Prostate gland (tissue), 2 donors: ENCODE measurements around the gene RANBP1. TPM values are rescaled to one million over a fixed set of nuclear protein-coding genes. Genes with fewer than 3 reads are reported as not detected.
"Not testable (repeated sequence)": the region's sequence is repeated elsewhere in the genome, so short reads cannot be mapped to it uniquely, and the experiment has no call there.

ENCODE experiments used
- DNase-seq: peaks from one replicate; pipeline ENCODE4 v3.0.0-alpha.2; 2019; ENCODE audit warnings: low spot score
- H3K27ac ChIP-seq, 2 donors: fragments of 200-600 bp; sonication (generic); 2 replicates each; pipeline ENCODE4 v1.5.1; 2017 to 2019
- H3K27me3 ChIP-seq: fragments of 200-600 bp; sonication (generic); replicated peaks from 2 replicates; pipeline ENCODE4 v1.5.1; 2019; ENCODE audit not compliant: insufficient read depth
- H3K36me3 ChIP-seq, 2 donors: fragments of 200-600 bp; sonication (generic); 1 replicate in 1 of 2; 2 replicates in 1 of 2; pipeline versions ENCODE4 v1.5.1 to v1.8.1; 2017 to 2019
- H3K4me1 ChIP-seq: fragments of 200-600 bp; sonication (generic); replicated peaks from 2 replicates; pipeline ENCODE4 v1.5.1; 2019
- H3K4me3 ChIP-seq, 2 donors: fragments of 200-600 bp; sonication (generic); 2 replicates each; pipeline ENCODE4 v1.5.1; 2017 to 2019
- H3K9me3 ChIP-seq: fragments of 200-600 bp; sonication (generic); 2 replicates; pipeline ENCODE4 v1.5.1; 2017
- CTCF ChIP-seq, 4 experiments: fragments of 200-600 bp in 2 of 4; fragments of 450-650 bp in 2 of 4; sonication (generic) in 2 of 4; IDR thresholded peaks; 1 replicate in 3 of 4; 2 replicates in 1 of 4; pipeline ENCODE4 v1.5.1; 2016 to 2019; ENCODE audit warnings: antibody characterized with exemption in 4 of 4, mild to moderate bottlenecking in 2 of 4, moderate library complexity in 2 of 4
- POLR2A ChIP-seq: fragments of 450-650 bp; IDR thresholded peaks from one replicate; pipeline ENCODE4 v1.6.1; 2016; ENCODE audit warnings: antibody characterized with exemption, mild to moderate bottlenecking
- POLR2AphosphoS5 ChIP-seq: sonication (generic); formaldehyde crosslinking; IDR thresholded peaks from one replicate; pipeline ENCODE4 v1.6.1; 2017; ENCODE audit warnings: antibody characterized with exemption
- WGBS: methylation state at CpG from one replicate; pipeline ENCODE4 v1.1.5; 2018; 5-methylcytosine and 5-hydroxymethylcytosine counted together
- intact Hi-C: fragments of 100-400 bp; cut with DNase I; formaldehyde crosslinking; loops from one replicate; pipeline ENCODE4 v1.14.2; 2022
- total RNA-seq, 2 donors: library from RNA; depleted of rRNA; stranded (reverse); fragments of >200 nt; gene quantifications; one replicate each; pipeline ENCODE4 v1.1.0, GENCODE V29; 2016

The RANBP1 gene
- total RNA-seq, result 100 to 1,000 TPM; 108 to 204 TPM

- H3K36me3 ChIP-seq, result peaks cover 0 to 21% of the 10 kb centered on the region in 2 donors
- no peak for DNase-seq
- 64% methylated on average over 29 of the region's 30 CpGs for WGBS
- H3K27me3 ChIP-seq, result no peaks in the 10 kb centered on the region
- intact Hi-C loops, result loop anchor here (2.0 kb wide), 1 partner anchor 35 kb away; the partner anchor contains the start of gene DGCR8
- TF ChIP-seq POLR2AphosphoS5 (no peak), POLR2A (no peak), CTCF (IDR thresholded peaks at IDR 0.05) (no peak)
- H3K27ac ChIP-seq, result peak within 1 kb of the TSS; percentile 63 to 83
- H3K4me1 ChIP-seq, result peaks cover 3% of the 10 kb centered on the region
- peak within 1 kb of the TSS; percentile 80 to 88 for H3K4me3 ChIP-seq
- H3K9me3 ChIP-seq, result no peaks in the 10 kb centered on the region
Measured at GRCh38 chr22:20115691-20116375, at the start of gene RANBP1. TSS of gene RANBP1 (plus strand) at chr22:20116104. CDS start at chr22:20116185, 81 bp downstream.

GRCh38 chr22:20066617-20067383 lies 49.1 kb upstream of the RANBP1 start:
- TF ChIP-seq POLR2AphosphoS5 (no peak), POLR2A (no peak), CTCF (IDR thresholded peaks at IDR 0.05) (no peak)
- Histone ChIP-seq H3K27me3 (no peaks in the 10 kb centered on the region), H3K36me3 (no peaks in the 10 kb centered on the region), H3K27ac (no peak overlapping the region), H3K4me1 (no peaks in the 10 kb centered on the region), H3K4me3 (no peak overlapping the region), H3K9me3 (no peaks in the 10 kb centered on the region)
- no peak for DNase-seq
- WGBS, result 88% methylated on average over 11 of the region's 11 CpGs
- intact Hi-C loops, result no loop called here

- H3K9me3 ChIP-seq, H3K4me1 ChIP-seq, DNase-seq, intact Hi-C loops, H3K27me3 ChIP-seq, H3K4me3 ChIP-seq, H3K27ac ChIP-seq, H3K36me3 ChIP-seq: not testable (repeated sequence)
- WGBS, result 96% methylated on average over 3 of the region's 3 CpGs
Measured at GRCh38 chr22:20067384-20067682, 48.6 kb upstream of the RANBP1 start.

GRCh38 chr22:20068640-20069039 lies 47.3 kb upstream of the RANBP1 start:
- no peaks in the 10 kb centered on the region for H3K36me3 ChIP-seq
- no peak for DNase-seq
- 95% methylated on average over 7 of the region's 7 CpGs for WGBS
- intact Hi-C loops, result no loop called here
- H3K4me3 ChIP-seq, result no peak overlapping the region
- no peaks in the 10 kb centered on the region for H3K9me3 ChIP-seq
- H3K27ac ChIP-seq, result no peak overlapping the region
- H3K27me3 ChIP-seq, result no peaks in the 10 kb centered on the region
- H3K4me1 ChIP-seq, result no peaks in the 10 kb centered on the region
- TF ChIP-seq CTCF (IDR thresholded peaks at IDR 0.05), result no peak
- no peak for TF ChIP-seq POLR2A
- TF ChIP-seq POLR2AphosphoS5, result no peak

- Histone ChIP-seq H3K4me3 (no peak overlapping the region), H3K9me3 (no peaks in the 10 kb centered on the region), H3K27me3 (no peaks in the 10 kb centered on the region), H3K4me1 (no peaks in the 10 kb centered on the region), H3K36me3 (no peaks in the 10 kb centered on the region), H3K27ac (no peak overlapping the region)
- DNase-seq, result no peak
- intact Hi-C loops, result no loop called here
- TF ChIP-seq POLR2A (no peak), POLR2AphosphoS5 (no peak), CTCF (IDR thresholded peaks at IDR 0.05) (no peak)
- WGBS, result 97% methylated on average over 7 of the region's 7 CpGs
Measured at GRCh38 chr22:20069331-20070042, 46.4 kb upstream of the RANBP1 start.
